HCT116 (cell line): ENCODE data around the gene FHOD3. TPM values are rescaled to one million over a fixed set of nuclear protein-coding genes. Genes with fewer than 3 reads are reported as not detected.

Experiments used
- ATAC-seq: fragments of 200-7000 bp; cut with Tn5 transposase; 2 replicates; pipeline ENCODE4 v1.9.1; 2020; ENCODE audit warnings: mild to moderate bottlenecking, moderate library complexity
- BruUV-seq: library from RNA; stranded (reverse); fragments of 400-500 nt; replicated peaks from 2 replicates; lab custom pipeline; 2021; lab: Mats Ljungman, UMichigan
- CTCF ChIA-PET: fragments of 300-600 bp; sonication (Branson Sonifier 250); formaldehyde crosslinking; loops from one replicate; lab custom pipeline; 2021; ENCODE audit warnings: antibody characterized with exemption; lab: Charles Lee
- POLR2A ChIA-PET: fragments of 300-600, 350-600 bp; sonication (Branson Sonifier 250); formaldehyde crosslinking; loops from one replicate; lab custom pipeline; 2021; ENCODE audit warnings: antibody characterized with exemption; lab: Charles Lee
- RAD21 ChIA-PET, 2 experiments: fragments of 300-600 bp; sonication (Branson Sonifier 250); formaldehyde crosslinking; loops; one replicate each; lab custom pipeline; 2023; ENCODE audit warnings: low total read pairs in 2 of 2; ENCODE audit not compliant: uncharacterized antibody in 2 of 2, unreplicated experiment in 2 of 2, low non-redundant PET in 1 of 2; lab: Charles Lee
- DNase-seq: peaks from one replicate; pipeline ENCODE4 v3.0.0-alpha.2; 2010; ENCODE audit warnings: low read depth, low spot score
- H2AFZ ChIP-seq: fragments of 200-600 bp; shearing (Covaris generic), sonication (generic); 2 replicates; pipeline ENCODE4 v1.6.1; 2017; ENCODE audit warnings: low read depth, mixed run types, mixed read lengths, antibody characterized with exemption, low read length; ENCODE audit not compliant: poor library complexity, severe bottlenecking
- H3K27ac ChIP-seq: 2 replicates; pipeline ENCODE4 v1.5.1; 2012; ENCODE audit warnings: low read depth, low read length
- H3K27me3 ChIP-seq: fragments of 200-600 bp; sonication (generic); 2 replicates; pipeline ENCODE4 v1.6.1; 2016; ENCODE audit warnings: mixed run types, low read length, mixed read lengths; ENCODE audit not compliant: insufficient read depth
- H3K36me3 ChIP-seq, 2 experiments: fragments of 200-500 bp in 1 of 2; fragments of 200-600 bp in 1 of 2; sonication (Bioruptor generic) in 1 of 2; sonication (generic) in 1 of 2; 2 replicates each; pipeline versions ENCODE4 v1.5.1 to v1.6.1; 2014 to 2016; ENCODE audit warnings: low read length in 2 of 2, inconsistent platforms in 1 of 2, mixed read lengths in 1 of 2, mixed run types in 1 of 2; ENCODE audit not compliant: insufficient read depth in 2 of 2, control insufficient read depth in 1 of 2
- H3K4me1 ChIP-seq, 2 experiments: fragments of 200-600 bp in 1 of 2; sonication (generic) in 1 of 2; 2 replicates each; pipeline versions ENCODE4 v1.5.1 to v1.6.1; 2012 to 2017; ENCODE audit warnings: low read length in 2 of 2, inconsistent platforms in 1 of 2, mild to moderate bottlenecking in 1 of 2, mixed read lengths in 1 of 2, mixed run types in 1 of 2, moderate library complexity in 1 of 2; ENCODE audit not compliant: insufficient read depth in 2 of 2, control insufficient read depth in 1 of 2
- H3K4me2 ChIP-seq: fragments of 200-600 bp; sonication (generic); 2 replicates; pipeline ENCODE4 v1.6.1; 2017; ENCODE audit warnings: mixed run types, low read length, mixed read lengths
- H3K4me3 ChIP-seq, 2 experiments: fragments of 200-600 bp in 1 of 2; sonication (generic) in 1 of 2; replicated peaks in 1 of 2; 2 replicates each; pipeline ENCODE4 v1.5.1; 2011 to 2016; ENCODE audit warnings: low read length in 2 of 2, control low read depth in 1 of 2, low read depth in 1 of 2, mild to moderate bottlenecking in 1 of 2, mixed read lengths in 1 of 2, mixed run types in 1 of 2
- H3K79me2 ChIP-seq: fragments of 200-600 bp; sonication (generic); 2 replicates; pipeline ENCODE4 v1.6.1; 2017; ENCODE audit warnings: mild to moderate bottlenecking, mixed run types, low read length, moderate library complexity, mixed read lengths; ENCODE audit not compliant: insufficient read depth
- H3K9ac ChIP-seq: fragments of 200-600 bp; sonication (generic); 2 replicates; pipeline ENCODE4 v1.6.1; 2016; ENCODE audit warnings: low read length, mixed read lengths
- H3K9me2 ChIP-seq: fragments of 200-600 bp; sonication (generic), shearing (Covaris generic); 2 replicates; pipeline ENCODE4 v1.6.1; 2017; ENCODE audit warnings: mixed run types, mild to moderate bottlenecking, moderate library complexity; ENCODE audit not compliant: insufficient read depth
- H3K9me3 ChIP-seq, 2 experiments: fragments of 200-500 bp in 1 of 2; fragments of 200-600 bp in 1 of 2; sonication (Bioruptor generic) in 1 of 2; sonication (generic) in 1 of 2; 2 replicates each; pipeline ENCODE4 v1.6.1; 2014 to 2017; ENCODE audit warnings: low read length in 2 of 2, mixed read lengths in 2 of 2, inconsistent platforms in 1 of 2, low read depth in 1 of 2, mild to moderate bottlenecking in 1 of 2, mixed run types in 1 of 2, moderate library complexity in 1 of 2; ENCODE audit not compliant: control insufficient read depth in 1 of 2, insufficient read depth in 1 of 2
- H4K20me1 ChIP-seq: fragments of 200-600 bp; sonication (generic), shearing (Covaris generic); 2 replicates; pipeline ENCODE4 v1.6.1; 2017; ENCODE audit warnings: mixed run types, mild to moderate bottlenecking, moderate library complexity; ENCODE audit not compliant: insufficient read depth
- ATF3 ChIP-seq: IDR thresholded peaks from 2 replicates; pipeline ENCODE4 v1.6.1; 2012
- CBX3 ChIP-seq: IDR thresholded peaks from 2 replicates; pipeline ENCODE4 v1.6.1; 2012; ENCODE audit warnings: low read depth
- EGR1 ChIP-seq: IDR thresholded peaks from 2 replicates; pipeline ENCODE4 v1.6.1; 2012; ENCODE audit warnings: low read depth
- ELF1 ChIP-seq: IDR thresholded peaks from 2 replicates; pipeline ENCODE4 v1.6.1; 2012; ENCODE audit warnings: low read depth, borderline replicate concordance
- EZH2 ChIP-seq: fragments of 200-600 bp; sonication (generic); IDR thresholded peaks from 2 replicates; pipeline ENCODE4 v1.6.1; 2017; ENCODE audit warnings: antibody characterized with exemption, mixed run types
- EZH2phosphoT487 ChIP-seq: fragments of 200-600 bp; IDR thresholded peaks from 2 replicates; pipeline ENCODE4 v1.6.1; 2018; ENCODE audit warnings: antibody characterized with exemption, borderline replicate concordance
- FOSL1 ChIP-seq: IDR thresholded peaks from 2 replicates; pipeline ENCODE4 v1.6.1; 2012; ENCODE audit warnings: low read depth
- JUND ChIP-seq: IDR thresholded peaks from 2 replicates; pipeline ENCODE4 v1.6.1; 2012
- MAX ChIP-seq: IDR thresholded peaks from 2 replicates; pipeline ENCODE4 v1.6.1; 2012
- POLR2AphosphoS5 ChIP-seq: IDR thresholded peaks from 2 replicates; pipeline ENCODE4 v1.6.1; 2011; ENCODE audit warnings: mild to moderate bottlenecking, low read depth, low read length, moderate library complexity
- REST ChIP-seq: IDR thresholded peaks from 2 replicates; pipeline ENCODE4 v1.6.1; 2012; ENCODE audit warnings: low read depth
- SIN3A ChIP-seq: IDR thresholded peaks from 2 replicates; pipeline ENCODE4 v1.6.1; 2012; ENCODE audit warnings: low read depth
- SRF ChIP-seq: IDR thresholded peaks from 2 replicates; pipeline ENCODE4 v1.6.1; 2012; ENCODE audit warnings: low read depth
- YY1 ChIP-seq: IDR thresholded peaks from 2 replicates; pipeline ENCODE4 v1.6.1; 2011; ENCODE audit warnings: low read length, low read depth, moderate library complexity, mild to moderate bottlenecking; ENCODE audit not compliant: insufficient replicate concordance; ENCODE audit errors: extremely low read depth
- ZFX ChIP-seq: fragments of 450-650 bp; IDR thresholded peaks from 2 replicates; pipeline ENCODE4 v1.6.1; 2017
- intact Hi-C: fragments of 100-400 bp; cut with micrococcal nuclease; formaldehyde crosslinking; loops from 2 replicates; pipeline ENCODE4 v1.10.0; 2022
- total RNA-seq: library from RNA; stranded (reverse); gene quantifications from one replicate; pipeline ENCODE4 v1.2.1, GENCODE V29; 2021; ENCODE audit not compliant: unreplicated experiment

The FHOD3 gene
- total RNA-seq, 1 experiment from 2014 or later, result 4.0 TPM

- intact Hi-C loops, result no loop called here
- no peak overlapping the region for H3K27ac ChIP-seq
- H3K4me2 ChIP-seq, result no peak overlapping the region
- DNase-seq (no peak), ATAC-seq (no peak)
- H3K4me3 ChIP-seq, result no peak overlapping the region
- H3K27me3 ChIP-seq, result no peaks in the 10 kb centered on the region
- no peaks in the 10 kb centered on the region for H3K36me3 ChIP-seq
- ChIA-PET CTCF (no interaction called here), POLR2A (no interaction called here), RAD21 (no interaction called here)
- H4K20me1 ChIP-seq, result no peaks in the 10 kb centered on the region
- no TSS peak for BruUV-seq
- H2AFZ ChIP-seq, result no peak overlapping the region
- TF ChIP-seq JUND, result no peak
- TF ChIP-seq EGR1, result no peak
- no peak for TF ChIP-seq MAX
- no peak for TF ChIP-seq CBX3
- no peak for TF ChIP-seq YY1
- TF ChIP-seq EZH2phosphoT487, result no peak
- H3K4me1 ChIP-seq, result no peaks in the 10 kb centered on the region
- H3K9me3 ChIP-seq, result no peaks in the 10 kb centered on the region
- H3K79me2 ChIP-seq, result no peaks in the 10 kb centered on the region
- H3K9ac ChIP-seq, result no peak overlapping the region
- no peaks in the 10 kb centered on the region for H3K9me2 ChIP-seq
These were observed 261.8 kb downstream of the FHOD3 start for GRCh38 chr18:36559149-36559857.

- CTCF ChIA-PET, result no interaction called here
- TF ChIP-seq EZH2phosphoT487 (no peak), ATF3 (no peak), MAX (no peak), SIN3A (no peak), FOSL1 (no peak), CBX3 (no peak), POLR2AphosphoS5 (no peak), REST (no peak), ZFX (no peak), SRF (no peak), EZH2 (no peak), ELF1 (no peak)
- POLR2A ChIA-PET, result no interaction called here
These were observed 262.7 kb downstream of the FHOD3 start for GRCh38 chr18:36560187-36560586.

More at GRCh38 chr18:36560187-36560586, 262.7 kb downstream of the FHOD3 start:
- H2AFZ ChIP-seq, result no peak overlapping the region
- no peak overlapping the region for H3K9ac ChIP-seq
- DNase-seq, result no peak
- RAD21 ChIA-PET, result no interaction called here
- BruUV-seq, result no TSS peak
- no peak overlapping the region for H3K27ac ChIP-seq
- no peaks in the 10 kb centered on the region for H4K20me1 ChIP-seq
- H3K9me3 ChIP-seq, result no peaks in the 10 kb centered on the region
- H3K36me3 ChIP-seq, result no peaks in the 10 kb centered on the region
- no peak for ATAC-seq
- H3K9me2 ChIP-seq, result no peaks in the 10 kb centered on the region
- no peak overlapping the region for H3K4me3 ChIP-seq
- H3K27me3 ChIP-seq, result 0 out of 2 replicates have a peak, but pooled peaks cover 4% of the 10 kb centered on the region
- H3K79me2 ChIP-seq, result no peaks in the 10 kb centered on the region
- H3K4me2 ChIP-seq, result no peak overlapping the region
- intact Hi-C loops, result no loop called here
- H3K4me1 ChIP-seq, result no peaks in the 10 kb centered on the region
